Stimulated activated CD8-positive, alpha-beta memory T cell treated with anti-CD3 and anti-CD28 coated beads, Interleukin-7, amount 100 ng/mL, for 24 hours (primary cell): ENCODE data around the gene MIF.
"Not testable (repeated sequence)": the region's sequence is repeated elsewhere in the genome, so short reads cannot be mapped to it uniquely, and the experiment has no call there.

Experiments used
- DNase-seq: peaks from one replicate; pipeline ENCODE4 v3.0.0-alpha.2; 2020; ENCODE audit warnings: low read depth

The MIF gene

GRCh38 chr22:23893945-23894709 is at the start of gene MIF:
Gene MIF, plus strand, starts transcription at chr22:23894383. Its CDS starts 92 bp downstream, at chr22:23894475.
- peak; percentile 93 for DNase-seq

- no peak for DNase-seq
Measured at GRCh38 chr22:23844739-23845202, 49.4 kb upstream of the MIF start.

GRCh38 chr22:23845265-23846080 is 48.7 kb upstream of the MIF start:
- DNase-seq, result no peak

GRCh38 chr22:23846081-23846469 is 48.1 kb upstream of the MIF start:
- no peak for DNase-seq

- no peak for DNase-seq
Measured at GRCh38 chr22:23847310-23847920, 46.8 kb upstream of the MIF start.

- DNase-seq, result no peak
Measured at GRCh38 chr22:23847991-23848864, 46.0 kb upstream of the MIF start.

GRCh38 chr22:23849009-23850006 is 44.9 kb upstream of the MIF start:
- peak; percentile 78 for DNase-seq

- no peak for DNase-seq
Measured at GRCh38 chr22:23850136-23850611, 44.0 kb upstream of the MIF start.

GRCh38 chr22:23856721-23857605 is 37.2 kb upstream of the MIF start:
- DNase-seq, result no peak

- peak; percentile 90 for DNase-seq
Measured at GRCh38 chr22:23857606-23858483, 36.3 kb upstream of the MIF start, which contains the start of gene SLC2A11. Gene SLC2A11, plus strand, starts transcription at chr22:23857875. Its CDS starts 125 bp downstream, at chr22:23858000.

GRCh38 chr22:23858484-23858815 is 35.7 kb upstream of the MIF start:
- DNase-seq, result no peak

- DNase-seq, result no peak
Measured at GRCh38 chr22:23859201-23859600, 35.0 kb upstream of the MIF start.

- DNase-seq, result not testable (repeated sequence)
Measured at GRCh38 chr22:23860187-23860586, 34.0 kb upstream of the MIF start.

GRCh38 chr22:23862103-23862502 is 32.1 kb upstream of the MIF start:
- DNase-seq, result no peak

GRCh38 chr22:23864499-23865154 is 29.6 kb upstream of the MIF start:
- not testable (repeated sequence) for DNase-seq

GRCh38 chr22:23868580-23868979 is 25.6 kb upstream of the MIF start:
- no peak for DNase-seq

- DNase-seq, result no peak
Measured at GRCh38 chr22:23874871-23875270, 19.3 kb upstream of the MIF start.

- DNase-seq, result no peak
Measured at GRCh38 chr22:23875801-23876200, 18.4 kb upstream of the MIF start.
